Ectodermal cell (in vitro differentiated cells): ENCODE results near the gene DMKN.
"Not testable (repeated sequence)": the region's sequence is repeated elsewhere in the genome, so short reads cannot be mapped to it uniquely, and the experiment has no call there.

ENCODE experiments used
- H3K27ac ChIP-seq: 2 replicates; pipeline ENCODE4 v1.7.0; 2013; ENCODE audit warnings: mild to moderate bottlenecking, low read depth, low read length; ENCODE audit not compliant: insufficient read depth, poor library complexity, severe bottlenecking
- H3K27me3 ChIP-seq: 2 replicates; pipeline ENCODE4 v1.7.0; 2013; ENCODE audit warnings: mild to moderate bottlenecking, low read length; ENCODE audit not compliant: insufficient read depth, control insufficient read depth, poor library complexity, severe bottlenecking
- H3K36me3 ChIP-seq: one replicate; pipeline ENCODE4 v1.7.0; 2013; ENCODE audit warnings: low read length; ENCODE audit not compliant: control insufficient read depth, insufficient read depth
- H3K4me1 ChIP-seq: one replicate; pipeline ENCODE4 v1.7.0; 2013; ENCODE audit warnings: low read length; ENCODE audit not compliant: control insufficient read depth, insufficient read depth
- H3K4me3 ChIP-seq: 2 replicates; pipeline ENCODE4 v1.7.0; 2013; ENCODE audit warnings: low read depth, low read length, control low read depth; ENCODE audit not compliant: insufficient read depth
- H3K9me3 ChIP-seq: 2 replicates; pipeline ENCODE4 v1.7.0; 2013; ENCODE audit warnings: mild to moderate bottlenecking, low read length, moderate library complexity; ENCODE audit not compliant: control insufficient read depth
- WGBS, 2 experiments: methylation state at CpG; one replicate each; pipeline ENCODE4 v1.1.7; 2013; ENCODE audit warnings: missing lambda C conversion rate in 2 of 2; 5-methylcytosine and 5-hydroxymethylcytosine counted together

DMKN gene

DNA sequence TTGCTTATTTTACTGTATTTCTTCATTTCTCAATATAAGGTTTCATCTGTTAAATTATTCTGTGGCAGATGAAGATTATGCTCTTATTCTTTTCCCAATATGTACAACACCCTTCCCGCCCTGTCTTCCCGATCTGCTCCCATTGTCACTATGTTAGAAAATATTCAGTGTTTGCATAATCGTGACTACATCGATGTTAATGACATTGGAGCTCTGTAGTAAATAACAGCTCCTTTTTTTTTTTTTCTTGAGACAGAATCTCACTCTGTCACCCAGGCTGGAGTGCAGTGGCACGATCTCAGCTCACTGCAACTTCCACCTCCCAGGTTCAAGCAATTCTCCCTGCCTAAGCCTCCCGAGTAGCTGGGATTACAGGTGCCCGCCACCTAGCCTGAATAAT, 50.5 kb downstream of the DMKN start:
- not testable (repeated sequence) for H3K4me1 ChIP-seq, H3K27me3 ChIP-seq, H3K27ac ChIP-seq, H3K4me3 ChIP-seq, H3K36me3 ChIP-seq, H3K9me3 ChIP-seq
- WGBS, 2 experiments, result 88 to 92% methylated on average over 7 of the region's 7 CpGs

DNA sequence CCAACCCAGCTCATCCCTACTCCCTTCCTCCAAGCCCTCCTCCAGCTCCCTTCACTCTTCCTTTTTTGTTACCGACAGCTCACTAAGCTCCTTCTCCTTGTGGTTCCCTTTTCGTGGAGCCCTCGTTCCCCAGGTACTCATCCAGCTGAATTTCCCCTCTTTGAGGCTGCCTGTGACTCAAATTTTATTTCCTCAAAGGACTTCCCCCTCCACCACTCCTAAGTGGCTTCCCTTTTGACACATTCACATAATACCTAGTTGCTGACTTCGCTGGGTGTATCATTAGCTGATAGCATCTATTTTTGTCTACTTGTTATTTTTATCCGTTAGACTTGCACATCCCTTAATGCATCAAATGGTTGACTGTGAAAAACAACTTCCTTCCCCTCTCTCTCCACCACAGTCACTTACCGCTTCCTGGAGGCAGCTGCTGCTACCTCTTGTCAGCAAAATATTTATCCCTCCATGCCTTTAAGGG, 50.9 kb downstream of the DMKN start:
- H3K27ac ChIP-seq, result no peak overlapping the region
- WGBS, 2 experiments, result 70 to 74% methylated on average over 6 of the region's 6 CpGs

GRCh38 chr19:35461788-35462187, 51.7 kb downstream of the DMKN start:
- H3K27me3 ChIP-seq, H3K27ac ChIP-seq, H3K4me1 ChIP-seq, H3K36me3 ChIP-seq, H3K9me3 ChIP-seq, H3K4me3 ChIP-seq: not testable (repeated sequence)

More for the DNA sequence above, 50.9 kb downstream of the DMKN start:
- H3K4me1 ChIP-seq, result no peaks in the 10 kb centered on the region
- H3K36me3 ChIP-seq, result no peaks in the 10 kb centered on the region
- H3K9me3 ChIP-seq, result no peaks in the 10 kb centered on the region
- no peak overlapping the region for H3K4me3 ChIP-seq
- H3K27me3 ChIP-seq, result no peaks in the 10 kb centered on the region

- Histone ChIP-seq H3K27ac (no peak overlapping the region), H3K4me1 (no peaks in the 10 kb centered on the region), H3K27me3 (no peaks in the 10 kb centered on the region), H3K9me3 (no peaks in the 10 kb centered on the region), H3K4me3 (no peak overlapping the region), H3K36me3 (no peaks in the 10 kb centered on the region)
- 95 to 96% methylated on average over 9 of the region's 9 CpGs for WGBS, 2 experiments
Measured at GRCh38 chr19:35461060-35461459, 52.4 kb downstream of the DMKN start.

GRCh38 chr19:35460608-35461007, 52.8 kb downstream of the DMKN start:
- no peak overlapping the region for H3K4me3 ChIP-seq
- no peaks in the 10 kb centered on the region for H3K9me3 ChIP-seq
- H3K27ac ChIP-seq, result no peak overlapping the region
- WGBS, 2 experiments, result 92% methylated on average over 9 to 10 of the region's 10 CpGs
- no peaks in the 10 kb centered on the region for H3K4me1 ChIP-seq
- no peaks in the 10 kb centered on the region for H3K27me3 ChIP-seq
- H3K36me3 ChIP-seq, result no peaks in the 10 kb centered on the region

DNA sequence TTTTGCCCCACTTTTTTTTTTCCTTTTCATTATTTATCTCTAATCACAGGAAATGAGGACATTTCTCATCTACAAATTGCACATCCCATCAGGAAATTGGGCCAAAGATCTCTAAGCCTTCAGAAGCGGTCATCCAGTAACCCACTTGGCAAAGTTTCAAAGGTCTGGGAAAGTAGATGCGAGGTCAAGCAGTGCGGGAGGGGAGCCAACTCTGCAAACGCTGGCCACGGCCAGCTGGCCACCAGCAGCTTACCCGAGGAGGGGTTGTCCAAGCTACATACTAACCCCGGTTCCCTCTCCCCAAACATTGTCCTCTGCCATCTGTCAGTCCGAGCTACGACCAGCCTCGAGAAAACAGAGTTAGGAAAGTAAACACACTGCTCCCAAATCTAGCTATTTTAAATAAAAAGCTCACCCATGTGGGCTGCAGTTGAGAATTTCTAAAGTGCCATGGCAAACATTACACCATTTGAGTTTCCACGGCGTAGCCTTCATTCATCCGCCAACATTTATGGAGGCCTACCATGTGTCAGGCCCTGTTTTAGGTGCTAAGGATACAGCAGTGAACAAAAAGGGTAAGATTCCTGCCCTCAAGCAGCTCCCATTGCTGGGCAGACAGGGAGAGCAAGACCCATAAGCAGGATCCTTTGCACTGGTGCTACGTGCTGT, 53.9 kb downstream of the DMKN start:
- Histone ChIP-seq H3K27ac (no peak overlapping the region), H3K9me3 (no peaks in the 10 kb centered on the region), H3K36me3 (no peaks in the 10 kb centered on the region), H3K4me3 (no peak overlapping the region), H3K27me3 (no peaks in the 10 kb centered on the region), H3K4me1 (no peaks in the 10 kb centered on the region)
- 85 to 87% methylated on average over 14 of the region's 14 CpGs for WGBS, 2 experiments

GRCh38 chr19:35458731-35459391, 54.6 kb downstream of the DMKN start:
- Histone ChIP-seq H3K36me3 (no peaks in the 10 kb centered on the region), H3K27me3 (no peaks in the 10 kb centered on the region), H3K4me3 (no peak overlapping the region), H3K27ac (no peak overlapping the region), H3K9me3 (no peaks in the 10 kb centered on the region), H3K4me1 (no peaks in the 10 kb centered on the region)
- WGBS, 2 experiments, result 85 to 86% methylated on average over 9 to 10 of the region's 10 CpGs

DNA sequence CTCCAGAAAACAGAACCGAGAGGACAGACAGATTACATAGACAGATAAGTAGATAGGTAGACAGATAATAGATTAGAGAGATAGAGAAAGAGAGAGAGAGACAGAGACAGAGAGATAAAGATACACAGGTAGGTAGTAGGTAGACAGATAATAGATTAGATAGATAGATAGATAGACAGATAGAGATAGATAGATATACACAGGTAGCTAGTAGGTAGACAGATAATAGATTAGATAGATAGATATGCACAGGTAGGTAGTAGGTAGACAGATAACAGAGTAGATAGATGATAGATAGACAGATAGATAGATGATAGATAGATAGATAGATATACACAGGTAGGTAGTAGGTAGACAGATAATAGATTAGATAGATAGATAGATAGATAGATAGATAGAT, 55.3 kb downstream of the DMKN start:
- H3K27ac ChIP-seq, result no peak overlapping the region
- H3K36me3 ChIP-seq, result no peaks in the 10 kb centered on the region
- no peak overlapping the region for H3K4me3 ChIP-seq
- no peaks in the 10 kb centered on the region for H3K9me3 ChIP-seq
- H3K4me1 ChIP-seq, result no peaks in the 10 kb centered on the region
- 88 to 98% methylated on average over 1 of the region's 1 CpG for WGBS, 2 experiments
- no peaks in the 10 kb centered on the region for H3K27me3 ChIP-seq

DNA sequence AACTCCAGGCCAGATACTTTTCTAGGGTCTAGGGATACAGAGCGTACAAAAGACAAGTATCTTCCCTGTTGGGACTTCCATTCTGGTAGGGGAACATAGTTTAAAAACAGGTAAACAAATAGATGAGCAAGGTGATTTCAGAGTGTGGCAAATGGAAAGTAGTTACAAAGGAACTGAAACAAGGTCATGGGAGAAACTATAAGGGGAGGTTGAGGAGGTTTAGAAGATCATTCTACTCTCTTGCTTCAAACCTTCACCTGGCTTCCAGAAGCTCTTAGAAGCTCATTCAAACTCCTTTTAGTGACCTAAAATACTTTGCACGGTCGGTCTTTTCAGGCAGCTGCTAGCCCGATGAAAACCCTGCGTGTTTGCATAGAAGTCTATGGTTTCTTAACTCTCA, 56.3 kb downstream of the DMKN start:
- no peak overlapping the region for H3K27ac ChIP-seq
- H3K4me3 ChIP-seq, result no peak overlapping the region

GRCh38 chr19:35455616-35456201, 57.7 kb downstream of the DMKN start:
- Histone ChIP-seq H3K9me3 (no peaks in the 10 kb centered on the region), H3K36me3 (no peaks in the 10 kb centered on the region), H3K27ac (no peak overlapping the region), H3K4me1 (no peaks in the 10 kb centered on the region), H3K27me3 (no peaks in the 10 kb centered on the region), H3K4me3 (no peak overlapping the region)
- WGBS, 2 experiments, result 94 to 96% methylated on average over 3 of the region's 3 CpGs

More for the DNA sequence above, 56.3 kb downstream of the DMKN start:
- H3K36me3 ChIP-seq, result no peaks in the 10 kb centered on the region
- H3K4me1 ChIP-seq, result no peaks in the 10 kb centered on the region
- 94 to 96% methylated on average over 5 of the region's 5 CpGs for WGBS, 2 experiments
- no peaks in the 10 kb centered on the region for H3K9me3 ChIP-seq
- no peaks in the 10 kb centered on the region for H3K27me3 ChIP-seq
